Embryonic facial prominence (tissue), 1 donor: ENCODE measurements around the gene SAMD11.
A peak's percentile ranks its signal among the peaks of the same experiment; 100 is the strongest.
"Not testable (repeated sequence)": the region's sequence is repeated elsewhere in the genome, so short reads cannot be mapped to it uniquely, and the experiment has no call there.

ENCODE experiments used
- DNase-seq: peaks from one replicate; pipeline ENCODE4 v3.0.0-alpha.2; 2016; ENCODE audit errors: extremely low spot score

SAMD11 gene

GRCh38 chr1:944341-945325, 20.9 kb downstream of the SAMD11 start:
- DNase-seq: no peak

GRCh38 chr1:945688-946556, 22.2 kb downstream of the SAMD11 start:
- no peak for DNase-seq

- DNase-seq: not testable (repeated sequence)
Measured at GRCh38 chr1:946811-947210, 23.1 kb downstream of the SAMD11 start.

GRCh38 chr1:947958-948357, 24.2 kb downstream of the SAMD11 start:
- no peak for DNase-seq

GRCh38 chr1:950268-950667, 26.5 kb downstream of the SAMD11 start:
- DNase-seq: no peak

- no peak for DNase-seq
Measured at GRCh38 chr1:950881-951280, 27.2 kb downstream of the SAMD11 start.

GRCh38 chr1:951364-951763, 27.6 kb downstream of the SAMD11 start:
- no peak for DNase-seq

GRCh38 chr1:952201-952600, 28.5 kb downstream of the SAMD11 start:
- DNase-seq: no peak

- DNase-seq: no peak
Measured at GRCh38 chr1:952603-953002, 28.9 kb downstream of the SAMD11 start.

- DNase-seq: no peak
Measured at GRCh38 chr1:953524-954320, 30.0 kb downstream of the SAMD11 start.

GRCh38 chr1:954927-955326, 31.2 kb downstream of the SAMD11 start:
- no peak for DNase-seq

- no peak for DNase-seq
Measured at GRCh38 chr1:955474-955873, 31.8 kb downstream of the SAMD11 start.

- DNase-seq: no peak
Measured at GRCh38 chr1:956636-957035, 32.9 kb downstream of the SAMD11 start.

GRCh38 chr1:958823-959730, 35.4 kb downstream of the SAMD11 start, which contains the start of gene NOC2L:
Gene NOC2L, minus strand, starts transcription at chr1:959256. Its CDS starts 16 bp downstream, at chr1:959240.
- DNase-seq: peak; percentile 76

GRCh38 chr1:959731-960362, 36.1 kb downstream of the SAMD11 start:
- DNase-seq: no peak

GRCh38 chr1:960363-961131, 36.8 kb downstream of the SAMD11 start, which contains the start of gene KLHL17:
Gene KLHL17, plus strand, starts transcription at chr1:960584. Its CDS starts 110 bp downstream, at chr1:960694.
- DNase-seq: no peak

GRCh38 chr1:961132-961669, 37.5 kb downstream of the SAMD11 start:
- no peak for DNase-seq

GRCh38 chr1:962381-963300, 38.9 kb downstream of the SAMD11 start:
- DNase-seq: no peak
